Activated CD4-positive, CD25-positive, alpha-beta regulatory T cell treated with anti-CD3 and anti-CD28 coated beads, Interleukin-2, amount 50 U/mL, for 16 hours (primary cell): Measurements from ENCODE around the gene CEBPG.

Experiments
- DNase-seq: peaks from one replicate; pipeline ENCODE4 v3.0.0-alpha.2; 2020; ENCODE audit warnings: low read depth, low spot score

The CEBPG gene

DNA sequence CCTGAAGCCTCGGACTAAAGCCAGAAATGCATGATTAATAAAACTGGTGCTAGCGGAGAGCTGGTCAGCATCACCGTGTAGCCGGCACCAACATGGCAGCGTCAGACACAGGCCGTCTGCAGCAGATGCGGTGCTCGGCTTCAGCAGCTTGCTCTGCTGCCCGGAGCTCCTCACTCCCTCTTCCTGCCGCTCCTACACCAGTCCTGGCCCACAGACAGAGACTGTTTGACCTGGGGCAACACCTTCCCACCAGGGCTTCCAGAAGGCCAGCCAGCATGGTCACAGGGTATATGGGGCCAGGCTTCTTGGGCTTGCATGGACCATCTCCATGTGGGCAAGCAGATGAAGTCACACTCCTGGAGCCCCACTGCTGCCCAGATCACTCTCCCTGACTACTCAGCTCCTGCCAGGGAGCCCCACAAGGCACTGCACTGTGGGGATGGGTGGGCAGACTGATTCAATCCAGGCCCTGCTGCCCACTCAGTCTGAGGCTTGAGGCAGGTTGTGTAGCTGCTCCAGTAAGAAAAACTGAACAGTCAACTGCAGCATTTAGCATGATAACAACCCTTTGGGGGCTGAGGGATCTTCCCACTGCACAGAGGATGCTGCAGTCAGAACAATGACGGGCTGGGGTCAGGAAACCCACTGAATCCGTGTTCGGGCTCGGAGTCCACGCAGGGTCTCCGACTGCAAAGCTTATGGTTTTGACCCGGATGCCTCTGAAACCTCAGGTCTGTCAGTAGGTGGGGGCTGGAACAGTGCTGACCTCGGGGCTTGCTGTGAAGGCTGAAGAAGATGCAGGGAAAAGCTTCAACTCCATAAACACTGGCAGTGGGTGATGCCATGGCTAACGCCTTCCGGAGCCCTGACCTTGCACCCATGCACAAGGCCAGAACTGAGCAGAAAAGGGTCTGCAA, 45.6 kb downstream of the CEBPG start:
- DNase-seq = no peak

GRCh38 chr19:33419788-33420130, 46.2 kb downstream of the CEBPG start:
- DNase-seq = no peak

DNA sequence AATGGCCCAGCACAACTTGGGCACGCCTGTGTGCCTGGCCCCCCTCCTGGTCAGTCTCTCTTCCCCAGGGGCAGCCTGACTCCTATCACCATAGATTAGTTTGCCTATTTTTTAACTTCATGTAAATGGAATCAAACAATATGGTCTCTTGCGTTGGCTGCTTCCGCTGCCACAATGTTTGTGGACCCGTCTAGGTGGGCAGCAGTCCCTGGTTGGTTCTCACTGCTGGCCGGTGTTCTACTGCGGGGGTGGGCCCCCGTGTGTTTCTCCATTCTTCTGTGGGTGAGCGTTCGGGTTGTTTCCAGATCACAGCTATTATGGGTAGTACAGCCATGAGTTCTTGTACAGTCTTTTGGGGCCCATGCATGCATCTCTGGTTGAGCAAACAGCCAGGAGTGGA, 47.3 kb downstream of the CEBPG start:
- no peak for DNase-seq

DNA sequence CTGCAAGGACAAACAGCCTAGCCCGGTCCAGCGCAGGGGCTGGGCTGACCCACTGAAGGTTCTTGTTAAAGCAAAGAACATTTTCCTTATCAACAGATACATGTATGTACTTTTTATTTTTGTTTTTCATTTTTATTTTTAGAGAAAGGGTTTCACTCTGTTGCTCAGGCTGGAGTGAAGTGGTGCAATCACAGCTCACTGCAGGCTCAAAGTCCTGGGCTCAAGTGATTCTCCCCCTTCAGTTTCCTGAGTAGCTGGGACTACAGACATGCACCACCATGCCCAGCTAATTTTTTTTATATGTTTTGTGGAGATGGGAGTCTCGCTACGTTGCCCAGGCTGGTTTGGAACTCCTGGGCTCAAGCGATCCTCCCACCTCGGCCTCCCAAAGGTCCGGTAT, 47.9 kb downstream of the CEBPG start:
- no peak for DNase-seq

DNA sequence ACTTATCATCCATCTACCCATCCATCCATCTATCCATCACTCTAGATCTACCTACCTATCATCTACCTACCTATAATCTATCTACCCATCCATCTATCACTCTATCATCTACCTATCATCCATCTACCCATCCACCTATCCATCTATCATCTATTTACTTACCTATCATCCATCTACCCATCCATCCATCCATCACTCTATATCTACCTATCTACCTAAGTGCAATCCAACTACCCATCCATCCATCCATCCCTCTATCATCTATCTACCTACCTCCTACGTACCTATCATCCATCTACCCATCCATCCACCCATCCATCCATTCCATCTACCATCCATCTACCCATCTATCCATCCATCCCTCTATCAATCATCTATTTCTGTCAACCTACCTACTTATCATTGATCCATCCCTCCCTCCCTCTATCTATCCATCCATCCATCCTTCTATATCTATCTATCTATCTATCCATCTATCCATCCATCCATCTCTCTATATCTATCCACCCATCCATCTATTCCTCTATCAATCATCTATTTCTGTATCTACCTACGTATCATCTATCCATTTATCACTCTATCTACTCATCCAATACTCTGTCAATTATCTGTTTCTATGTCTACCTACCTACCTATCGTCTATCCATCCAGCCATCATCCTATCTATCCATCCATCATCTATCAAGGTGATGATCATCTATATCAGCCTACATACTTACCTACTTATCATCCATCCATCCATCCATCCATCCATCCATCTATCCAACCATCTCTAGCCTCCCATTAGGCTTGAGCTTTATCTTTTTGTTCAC, 49.1 kb downstream of the CEBPG start:
- no peak for DNase-seq

DNA sequence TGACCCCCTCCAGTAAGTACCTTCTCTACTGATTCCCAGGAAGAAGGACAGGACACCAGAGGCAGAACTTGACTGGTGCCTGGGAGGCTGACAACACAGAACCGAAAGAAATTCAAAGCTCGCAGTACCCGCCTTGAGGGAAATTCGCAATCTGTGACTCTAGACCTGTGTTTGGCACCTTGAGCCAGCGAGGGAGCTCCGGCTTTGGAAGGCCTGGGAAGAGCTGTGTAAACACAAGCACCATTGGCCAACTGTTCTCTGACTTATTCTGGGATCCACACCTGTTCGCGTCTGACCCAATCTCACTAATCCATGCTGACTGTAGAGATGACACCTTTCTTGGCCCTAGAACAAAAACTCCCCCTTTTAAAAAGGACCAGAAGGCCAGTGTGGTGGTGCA, 50.7 kb downstream of the CEBPG start:
- DNase-seq = no peak

DNA sequence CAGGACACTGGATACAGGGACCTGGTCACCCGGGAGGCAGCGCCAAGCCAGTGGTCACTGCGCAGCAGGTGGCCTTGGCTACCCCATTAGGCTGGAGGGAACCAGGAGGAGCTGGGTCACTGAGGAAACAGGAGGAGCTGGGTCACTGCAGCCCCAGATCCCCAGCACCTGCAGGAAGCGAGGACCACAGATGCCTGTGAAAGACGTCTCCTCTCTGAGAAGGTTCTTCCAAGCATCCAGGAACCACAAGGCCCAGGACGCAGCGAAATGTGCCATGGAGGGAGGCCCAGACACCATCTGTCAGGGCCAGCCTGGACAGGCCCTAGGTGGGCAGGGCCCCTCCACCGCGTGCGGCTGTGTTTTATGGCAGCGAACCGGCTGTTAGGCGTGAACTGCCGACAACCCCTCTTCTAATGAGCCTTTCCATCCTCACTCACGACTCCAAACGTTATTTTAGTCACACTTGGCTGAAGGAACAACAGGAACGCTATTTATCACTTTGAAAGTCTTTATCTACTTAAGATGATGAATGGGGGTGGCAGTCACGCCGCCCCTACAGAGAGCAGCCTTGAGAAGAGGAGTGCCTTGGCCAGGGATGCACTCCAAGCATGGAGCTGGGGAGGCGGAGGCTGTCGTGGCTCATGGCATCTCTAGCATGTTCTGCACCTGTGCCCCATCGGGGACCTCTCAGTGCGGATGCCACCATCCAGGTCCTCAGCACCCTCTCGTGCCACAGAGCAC, 53.3 kb downstream of the CEBPG start:
- DNase-seq = no peak

DNA sequence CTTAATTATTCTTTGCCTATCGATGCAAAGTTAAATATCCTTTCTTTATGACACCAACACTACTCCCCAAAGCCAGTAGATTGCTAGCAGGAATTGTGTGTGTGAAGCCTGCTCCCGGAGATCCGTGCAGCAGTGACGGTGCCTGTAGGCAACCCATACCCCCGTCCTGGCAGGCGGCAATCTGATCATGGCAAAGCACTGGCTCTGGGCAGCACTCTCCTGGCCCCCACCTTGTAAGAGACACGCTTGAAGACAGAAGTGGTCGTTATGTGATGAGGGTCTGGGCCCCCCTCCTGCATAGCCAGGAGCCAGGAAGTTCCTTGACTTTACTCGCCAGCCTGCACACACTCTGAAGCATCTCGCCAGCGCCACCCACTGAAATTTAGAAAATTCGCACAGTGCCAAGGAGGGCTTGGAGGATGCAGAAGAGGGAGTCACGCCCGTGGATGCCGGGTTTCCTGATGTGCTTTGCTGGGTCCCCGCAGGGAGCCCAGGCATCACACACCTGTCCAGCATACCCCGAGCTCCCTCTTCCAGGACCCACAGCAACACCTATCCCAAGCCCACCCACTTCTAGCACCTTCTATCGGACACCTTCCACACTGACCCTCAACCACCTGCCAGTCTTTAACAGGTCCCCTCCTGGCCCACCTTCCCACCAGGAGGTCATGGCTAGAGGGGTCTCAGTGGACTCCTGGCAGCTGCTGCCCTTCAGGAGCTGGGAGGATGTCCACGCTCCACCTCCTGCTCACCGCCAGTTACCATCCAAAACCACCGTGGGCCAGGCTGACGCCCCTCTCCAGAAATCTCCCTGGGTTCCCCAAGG, 54.5 kb downstream of the CEBPG start:
- no peak for DNase-seq

GRCh38 chr19:33428627-33429125, 55.2 kb downstream of the CEBPG start:
- no peak for DNase-seq

DNA sequence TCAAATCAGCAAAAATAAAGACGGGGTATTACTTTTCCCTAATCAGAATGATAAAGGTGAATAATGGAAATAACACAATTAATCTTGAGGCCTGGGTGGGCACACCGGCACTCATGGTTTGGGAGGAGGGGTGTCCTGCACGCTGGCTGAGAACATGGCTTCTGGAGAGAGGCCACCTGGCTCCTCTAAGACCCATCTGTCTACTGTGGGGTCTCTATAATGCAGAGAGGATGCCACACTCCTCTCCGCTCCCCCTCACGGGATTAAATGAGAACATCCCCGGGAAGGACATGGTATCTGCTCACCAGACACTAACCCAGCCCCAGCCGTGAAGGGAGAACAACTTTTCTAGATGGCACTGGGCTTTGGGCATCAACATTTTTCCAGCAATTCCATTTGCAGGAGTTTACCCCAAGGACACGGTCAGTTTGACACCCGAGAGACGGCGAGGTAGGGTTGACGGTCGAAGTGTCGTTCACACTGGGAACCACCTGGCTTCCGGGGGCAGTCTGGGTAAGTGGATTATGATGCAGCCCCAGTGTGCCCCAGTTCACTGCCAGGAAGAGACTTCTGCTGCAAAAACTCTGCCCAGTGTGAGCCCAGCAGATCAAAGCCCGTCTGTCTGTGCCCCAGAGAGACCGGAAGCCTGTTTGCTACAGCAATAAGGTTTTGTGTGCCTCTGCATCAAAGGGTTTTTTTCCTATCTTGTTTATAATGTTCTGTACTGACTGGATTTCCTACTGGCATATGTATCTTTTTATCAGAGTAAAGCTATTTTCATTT, 56.6 kb downstream of the CEBPG start:
- DNase-seq = no peak

DNA sequence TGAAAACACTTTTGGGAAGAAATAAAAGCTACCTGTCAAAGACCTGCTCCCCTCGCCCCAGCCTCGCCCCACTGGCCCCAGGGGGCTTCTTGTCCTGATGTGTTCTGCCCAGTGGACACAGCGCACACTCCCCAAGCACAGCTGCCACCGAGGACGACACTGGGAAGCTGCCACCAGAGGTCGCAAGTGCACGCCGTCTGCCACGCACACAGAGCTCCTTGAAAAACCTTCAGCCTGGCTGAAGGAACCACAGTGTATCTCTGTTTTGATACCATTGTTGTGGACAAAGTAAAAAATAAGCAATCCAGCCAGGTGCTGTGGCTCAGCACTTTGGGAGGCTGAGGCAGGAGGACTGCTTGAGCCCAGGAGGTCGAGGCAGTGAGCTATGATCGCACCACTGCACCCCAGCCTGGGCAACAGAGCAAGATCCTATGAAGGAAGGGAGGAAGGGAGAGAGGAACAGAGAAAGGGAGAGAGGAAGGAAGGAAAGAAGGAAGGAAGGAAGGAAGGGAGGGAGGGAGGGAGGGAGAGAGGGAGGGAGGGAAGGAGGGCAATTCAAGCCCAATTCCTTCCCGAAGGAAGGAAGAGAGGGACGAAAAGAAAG, 57.3 kb downstream of the CEBPG start:
- no peak for DNase-seq

DNA sequence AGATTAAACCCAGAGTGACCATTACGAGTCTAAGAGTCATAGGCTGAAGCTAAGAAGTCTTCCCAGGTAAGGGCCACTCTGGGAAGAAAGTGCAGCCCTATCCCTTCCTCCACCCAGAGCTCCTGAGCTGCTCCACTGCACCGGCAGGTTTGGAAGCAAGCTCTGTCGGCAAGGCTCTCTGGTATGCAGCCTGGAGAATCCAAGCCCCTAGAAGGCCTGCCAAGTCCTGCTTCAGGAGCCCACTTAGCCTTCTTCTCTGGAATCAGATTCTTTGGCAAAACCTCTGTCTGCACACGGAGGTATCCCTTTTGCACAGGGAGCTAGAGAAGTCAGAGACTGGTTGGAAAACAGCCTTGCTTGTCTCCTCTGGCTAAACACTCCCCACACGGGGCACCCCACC, 58.5 kb downstream of the CEBPG start:
- DNase-seq = no peak
